A673 (cell line): ENCODE results near the gene MAML3. TPM values are rescaled to one million over a fixed set of nuclear protein-coding genes. Genes with fewer than 3 reads are reported as not detected.

ENCODE experiments used
- BruUV-seq: library from RNA; stranded (reverse); fragments of 400-500 nt; replicated peaks from 2 replicates; lab custom pipeline; 2021; lab: Mats Ljungman, UMichigan
- CTCF ChIA-PET: fragments of 300-600 bp; sonication (Branson Sonifier 250); formaldehyde crosslinking; loops from one replicate; lab custom pipeline; 2022; ENCODE audit warnings: antibody characterized with exemption; lab: Charles Lee
- POLR2A ChIA-PET: fragments of 300-600 bp; sonication (Branson Sonifier 250); formaldehyde crosslinking; loops from one replicate; lab custom pipeline; 2022; ENCODE audit warnings: antibody characterized with exemption; ENCODE audit not compliant: low non-redundant PET; lab: Charles Lee
- DNase-seq: peaks from one replicate; pipeline ENCODE4 v3.0.0-alpha.2; 2015; ENCODE audit warnings: low spot score
- H3K27ac ChIP-seq: fragments of 200-600 bp; sonication (generic); 2 replicates; pipeline ENCODE4 v1.5.1; 2016; ENCODE audit warnings: mixed run types, low read depth, mild to moderate bottlenecking, mixed read lengths, antibody characterized with exemption, low read length; ENCODE audit not compliant: poor library complexity, severe bottlenecking
- H3K27me3 ChIP-seq: fragments of 200-600 bp; sonication (generic); replicated peaks from 2 replicates; pipeline ENCODE4 v1.6.1; 2017; ENCODE audit warnings: mixed run types, low read depth, mild to moderate bottlenecking, mixed read lengths, antibody characterized with exemption, low read length; ENCODE audit not compliant: insufficient read depth, poor library complexity
- H3K36me3 ChIP-seq: fragments of 200-600 bp; sonication (generic); 2 replicates; pipeline ENCODE4 v1.6.1; 2016; ENCODE audit warnings: mixed run types, mild to moderate bottlenecking, mixed read lengths, antibody characterized with exemption, low read length; ENCODE audit not compliant: insufficient read depth, poor library complexity, severe bottlenecking
- H3K4me1 ChIP-seq: fragments of 200-600 bp; sonication (generic); 2 replicates; pipeline ENCODE4 v1.6.1; 2017; ENCODE audit warnings: mixed run types, mild to moderate bottlenecking, mixed read lengths, antibody characterized with exemption, low read length; ENCODE audit not compliant: insufficient read depth, poor library complexity, severe bottlenecking
- H3K4me3 ChIP-seq: fragments of 200-600 bp; sonication (generic); 2 replicates; pipeline ENCODE4 v1.5.1; 2016; ENCODE audit warnings: low read depth, mixed run types, mild to moderate bottlenecking, mixed read lengths, low read length; ENCODE audit not compliant: poor library complexity, severe bottlenecking
- H3K9me3 ChIP-seq: fragments of 200-600 bp; sonication (generic); 2 replicates; pipeline ENCODE4 v1.6.1; 2016; ENCODE audit warnings: mixed run types, low read depth, mild to moderate bottlenecking, mixed read lengths, antibody characterized with exemption, low read length; ENCODE audit not compliant: poor library complexity, severe bottlenecking
- EZH2 ChIP-seq: fragments of 200-600 bp; sonication (generic); IDR thresholded peaks from 2 replicates; pipeline ENCODE4 v1.6.1; 2017; ENCODE audit warnings: borderline replicate concordance, low read depth, mild to moderate bottlenecking, mixed read lengths, antibody characterized with exemption, low read length; ENCODE audit not compliant: poor library complexity, severe bottlenecking
- intact Hi-C: fragments of 100-400 bp; cut with micrococcal nuclease; formaldehyde crosslinking; loops from one replicate; pipeline ENCODE4 v1.10.0; 2022; ENCODE audit not compliant: unreplicated experiment
- total RNA-seq: library from RNA; stranded (reverse); gene quantifications from 2 replicates; pipeline ENCODE4 v1.2.3, GENCODE V29; 2021
- TF ChIP-seq, protein P1 (sequence below): fragments of 300-800, 200-600 bp; sonication (generic); conservative IDR thresholded peaks from 2 replicates; pipeline ENCODE4 v1.5.1; 2017; ENCODE audit warnings: low read depth, mild to moderate bottlenecking, antibody characterized with exemption, low read length, moderate library complexity, mixed read lengths

Gene MAML3
- total RNA-seq, 1 experiment from 2014 or later: 3.7 TPM

DNA sequence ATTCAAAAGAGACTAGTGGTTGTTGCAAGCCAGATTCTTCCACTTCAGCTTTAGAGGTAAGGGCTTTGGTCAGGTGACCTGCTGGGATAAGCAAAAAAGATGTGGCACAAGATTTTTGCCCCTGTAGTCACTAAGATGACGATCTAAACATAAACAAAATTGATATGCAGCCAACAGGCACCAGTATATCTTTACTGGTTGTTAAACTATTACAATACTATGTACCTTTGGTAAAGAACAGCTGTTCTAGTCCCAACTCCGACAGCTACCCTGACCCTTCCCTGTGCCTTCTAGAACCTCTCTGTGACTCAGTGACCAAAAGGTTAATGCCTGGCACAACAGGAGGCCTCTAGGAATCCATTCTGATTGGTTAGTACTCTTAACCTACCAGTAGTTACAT lies 428.7 kb downstream of the MAML3 start:
- no TSS peak for BruUV-seq
- intact Hi-C loops: no loop called here
- CTCF ChIA-PET: no interaction called here

DNA sequence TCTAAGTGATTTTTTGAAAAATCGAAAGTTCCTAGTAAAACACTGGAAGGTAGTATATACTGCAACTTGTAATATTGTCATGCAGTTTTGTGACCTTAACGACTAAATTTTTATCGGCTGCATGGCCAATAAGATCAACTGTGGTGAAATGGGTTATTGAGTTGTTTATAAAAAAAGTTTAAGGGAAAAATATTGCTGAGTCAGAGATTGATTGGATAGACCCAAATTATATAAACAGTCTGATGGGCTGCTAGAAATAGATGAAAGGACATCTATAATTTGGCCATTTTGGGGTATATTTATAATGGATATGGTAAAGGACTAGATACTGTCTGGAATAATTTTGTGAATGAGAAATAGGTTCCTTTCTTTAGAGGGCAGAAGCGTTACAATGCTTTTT lies 432.2 kb downstream of the MAML3 start:
- no TSS peak for BruUV-seq
- Histone ChIP-seq H3K9me3 (no peaks in the 10 kb centered on the region), H3K27me3 (no peaks in the 10 kb centered on the region), H3K4me3 (no peak overlapping the region), H3K4me1 (no peaks in the 10 kb centered on the region), H3K36me3 (no peaks in the 10 kb centered on the region), H3K27ac (no peak overlapping the region)
- intact Hi-C loops: no loop called here
- DNase-seq: no peak
- ChIA-PET CTCF (no interaction called here), POLR2A (no interaction called here)
- TF ChIP-seq, protein P1, sequence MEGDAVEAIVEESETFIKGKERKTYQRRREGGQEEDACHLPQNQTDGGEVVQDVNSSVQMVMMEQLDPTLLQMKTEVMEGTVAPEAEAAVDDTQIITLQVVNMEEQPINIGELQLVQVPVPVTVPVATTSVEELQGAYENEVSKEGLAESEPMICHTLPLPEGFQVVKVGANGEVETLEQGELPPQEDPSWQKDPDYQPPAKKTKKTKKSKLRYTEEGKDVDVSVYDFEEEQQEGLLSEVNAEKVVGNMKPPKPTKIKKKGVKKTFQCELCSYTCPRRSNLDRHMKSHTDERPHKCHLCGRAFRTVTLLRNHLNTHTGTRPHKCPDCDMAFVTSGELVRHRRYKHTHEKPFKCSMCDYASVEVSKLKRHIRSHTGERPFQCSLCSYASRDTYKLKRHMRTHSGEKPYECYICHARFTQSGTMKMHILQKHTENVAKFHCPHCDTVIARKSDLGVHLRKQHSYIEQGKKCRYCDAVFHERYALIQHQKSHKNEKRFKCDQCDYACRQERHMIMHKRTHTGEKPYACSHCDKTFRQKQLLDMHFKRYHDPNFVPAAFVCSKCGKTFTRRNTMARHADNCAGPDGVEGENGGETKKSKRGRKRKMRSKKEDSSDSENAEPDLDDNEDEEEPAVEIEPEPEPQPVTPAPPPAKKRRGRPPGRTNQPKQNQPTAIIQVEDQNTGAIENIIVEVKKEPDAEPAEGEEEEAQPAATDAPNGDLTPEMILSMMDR: no peak
- TF ChIP-seq EZH2: no peak

More for the DNA sequence above, 428.7 kb downstream of the MAML3 start:
- POLR2A ChIA-PET: no interaction called here
- Histone ChIP-seq H3K4me1 (no peaks in the 10 kb centered on the region), H3K36me3 (no peaks in the 10 kb centered on the region), H3K27ac (no peak overlapping the region), H3K9me3 (no peaks in the 10 kb centered on the region), H3K27me3 (no peaks in the 10 kb centered on the region), H3K4me3 (no peak overlapping the region)
- TF ChIP-seq EZH2: no peak
- TF ChIP-seq, protein P1: no peak
- DNase-seq: no peak

DNA sequence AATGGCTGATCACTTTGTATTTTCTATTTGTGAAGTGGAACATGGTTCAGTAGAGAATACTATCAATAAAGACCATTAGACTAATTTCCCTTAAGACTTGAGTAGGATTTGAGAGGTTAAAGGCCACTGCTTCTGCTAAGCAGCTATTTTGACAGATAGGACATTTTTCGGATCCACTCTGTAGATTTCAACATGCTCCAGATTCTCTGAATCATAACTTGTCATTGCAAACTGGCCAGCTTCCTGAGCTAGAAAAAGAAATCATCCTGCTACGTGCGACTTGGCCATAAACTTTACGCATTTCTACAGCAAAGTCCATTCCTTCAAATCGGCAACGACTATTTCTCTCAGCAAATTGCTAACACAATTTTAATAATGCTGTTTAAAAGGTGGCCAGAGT lies 433.2 kb downstream of the MAML3 start:
- no TSS peak for BruUV-seq
- Histone ChIP-seq H3K9me3 (no peaks in the 10 kb centered on the region), H3K4me3 (no peak overlapping the region), H3K36me3 (no peaks in the 10 kb centered on the region), H3K27me3 (no peaks in the 10 kb centered on the region), H3K4me1 (no peaks in the 10 kb centered on the region), H3K27ac (no peak overlapping the region)
- ChIA-PET POLR2A (no interaction called here), CTCF (no interaction called here)
- intact Hi-C loops: no loop called here
- TF ChIP-seq, protein P1: no peak
- TF ChIP-seq EZH2: no peak
- no peak for DNase-seq
